H9 (cell line): ENCODE measurements around the gene RGSL1. TPM values are rescaled to one million over a fixed set of nuclear protein-coding genes. Genes with fewer than 3 reads are reported as not detected.

Experiments
- DNase-seq: peaks from one replicate; pipeline ENCODE4 v3.0.0-alpha.2; 2017
- H2AFZ ChIP-seq: one replicate; pipeline ENCODE4 v1.6.1; 2013; ENCODE audit warnings: mild to moderate bottlenecking, low read length, control low read depth, moderate library complexity
- H2AK5ac ChIP-seq: 2 replicates; pipeline ENCODE4 v1.6.1; 2013; ENCODE audit warnings: low read length, control low read depth, mixed read lengths; ENCODE audit not compliant: insufficient read length
- H2BK120ac ChIP-seq: one replicate; pipeline ENCODE4 v1.6.1; 2013; ENCODE audit warnings: low read depth, mild to moderate bottlenecking, low read length, control low read depth, inconsistent platforms; ENCODE audit not compliant: poor library complexity, severe bottlenecking
- H2BK12ac ChIP-seq: 2 replicates; pipeline ENCODE4 v1.6.1; 2013; ENCODE audit warnings: low read length, control low read depth, mixed read lengths, low read depth; ENCODE audit not compliant: insufficient read length
- H2BK15ac ChIP-seq: 2 replicates; pipeline ENCODE4 v1.6.1; 2013; ENCODE audit warnings: low read depth, low read length, control low read depth
- H2BK20ac ChIP-seq: one replicate; pipeline ENCODE4 v1.6.1; 2013; ENCODE audit warnings: low read depth, mild to moderate bottlenecking, low read length, control low read depth, inconsistent platforms; ENCODE audit not compliant: poor library complexity, severe bottlenecking
- H2BK5ac ChIP-seq: 2 replicates; pipeline ENCODE4 v1.6.1; 2013; ENCODE audit warnings: low read length, control low read depth, mixed read lengths; ENCODE audit not compliant: insufficient read length
- H3K14ac ChIP-seq: 2 replicates; pipeline ENCODE4 v1.6.1; 2013; ENCODE audit warnings: low read length, control low read depth; ENCODE audit not compliant: insufficient read depth
- H3K18ac ChIP-seq: 2 replicates; pipeline ENCODE4 v1.6.1; 2013; ENCODE audit warnings: low read depth, mild to moderate bottlenecking, mixed read lengths, low read length, control low read depth; ENCODE audit not compliant: insufficient read length
- H3K23ac ChIP-seq: 2 replicates; pipeline ENCODE4 v1.6.1; 2013; ENCODE audit warnings: low read length, control low read depth, mixed read lengths, low read depth; ENCODE audit not compliant: insufficient read length
- H3K23me2 ChIP-seq: 2 replicates; pipeline ENCODE4 v1.6.1; 2013; ENCODE audit warnings: low read depth, mild to moderate bottlenecking, mixed read lengths, low read length, control low read depth; ENCODE audit not compliant: insufficient read length, poor library complexity, severe bottlenecking
- H3K27ac ChIP-seq: 2 replicates; pipeline ENCODE4 v1.5.1; 2013; ENCODE audit warnings: low read length, control low read depth, mixed read lengths, low read depth; ENCODE audit not compliant: insufficient read length
- H3K27me3 ChIP-seq: 2 replicates; pipeline ENCODE4 v1.6.1; 2013; ENCODE audit warnings: low read length, control low read depth, inconsistent platforms; ENCODE audit not compliant: insufficient read depth
- H3K4ac ChIP-seq: 2 replicates; pipeline ENCODE4 v1.6.1; 2013; ENCODE audit warnings: low read depth, mild to moderate bottlenecking, control low read depth, inconsistent platforms, low read length, moderate library complexity
- H3K4me1 ChIP-seq: 2 replicates; pipeline ENCODE4 v1.6.1; 2013; ENCODE audit warnings: low read length, control low read depth, inconsistent platforms; ENCODE audit not compliant: insufficient read depth
- H3K4me2 ChIP-seq: 2 replicates; pipeline ENCODE4 v1.6.1; 2013; ENCODE audit warnings: low read length, control low read depth, mixed read lengths; ENCODE audit not compliant: insufficient read length, insufficient read depth
- H3K56ac ChIP-seq: 2 replicates; pipeline ENCODE4 v1.6.1; 2013; ENCODE audit warnings: low read depth, mild to moderate bottlenecking, mixed read lengths, low read length, control low read depth; ENCODE audit not compliant: insufficient read length
- H3K79me1 ChIP-seq: 2 replicates; pipeline ENCODE4 v1.6.1; 2013; ENCODE audit warnings: low read depth, mild to moderate bottlenecking, moderate library complexity, low read length, control low read depth, inconsistent platforms; ENCODE audit not compliant: insufficient read depth, poor library complexity, severe bottlenecking
- H3K79me2 ChIP-seq: 2 replicates; pipeline ENCODE4 v1.6.1; 2013; ENCODE audit warnings: low read length, control low read depth, inconsistent platforms; ENCODE audit not compliant: insufficient read depth
- H3K9ac ChIP-seq: 2 replicates; pipeline ENCODE4 v1.6.1; 2013; ENCODE audit warnings: low read length, control low read depth, mixed read lengths; ENCODE audit not compliant: insufficient read length; ENCODE audit errors: extremely low read depth
- H3K9me3 ChIP-seq: one replicate; pipeline ENCODE4 v1.6.1; 2013; ENCODE audit warnings: low read depth, low read length, inconsistent platforms; ENCODE audit not compliant: control insufficient read depth
- H3T11ph ChIP-seq: one replicate; pipeline ENCODE4 v1.6.1; 2013; ENCODE audit warnings: mild to moderate bottlenecking, low read length, control low read depth, inconsistent platforms
- H4K20me1 ChIP-seq: one replicate; pipeline ENCODE4 v1.6.1; 2013; ENCODE audit not compliant: control insufficient read depth, insufficient read length, insufficient read depth
- H4K5ac ChIP-seq: 2 replicates; pipeline ENCODE4 v1.6.1; 2013; ENCODE audit warnings: low read depth, mild to moderate bottlenecking, mixed read lengths, low read length, control low read depth; ENCODE audit not compliant: insufficient read length
- H4K8ac ChIP-seq: replicated peaks from 2 replicates; pipeline ENCODE4 v1.6.1; 2013; ENCODE audit warnings: low read length, control low read depth, mixed read lengths, low read depth; ENCODE audit not compliant: insufficient read length
- H4K91ac ChIP-seq: 2 replicates; pipeline ENCODE4 v1.6.1; 2013; ENCODE audit warnings: low read depth, mild to moderate bottlenecking, moderate library complexity, mixed read lengths, low read length, control low read depth; ENCODE audit not compliant: insufficient read length
- H3K27ac Mint-ChIP-seq, 3 experiments: 2 replicates in 2 of 3; 3 replicates in 1 of 3; pipeline ENCODE4 v1.8.0; 2020 to 2021; ENCODE audit warnings: mixed read lengths in 3 of 3, mild to moderate bottlenecking in 1 of 3, moderate library complexity in 1 of 3
- H3K27me3 Mint-ChIP-seq: 2 replicates; pipeline ENCODE4 v1.8.0; 2021; ENCODE audit warnings: low read depth, mild to moderate bottlenecking, moderate library complexity, mixed read lengths
- H3K36me3 Mint-ChIP-seq, 3 experiments: 2 replicates in 2 of 3; 3 replicates in 1 of 3; pipeline ENCODE4 v1.8.0; 2020 to 2021; ENCODE audit warnings: low read depth in 3 of 3, mixed read lengths in 3 of 3; ENCODE audit not compliant: insufficient read depth in 1 of 3
- H3K4me1 Mint-ChIP-seq, 2 experiments: 2 replicates each; pipeline ENCODE4 v1.8.0; 2020; ENCODE audit warnings: mixed read lengths in 2 of 2
- H3K4me3 Mint-ChIP-seq, 2 experiments: 2 replicates in 1 of 2; 3 replicates in 1 of 2; pipeline ENCODE4 v1.8.0; 2020 to 2021; ENCODE audit warnings: mild to moderate bottlenecking in 2 of 2, mixed read lengths in 2 of 2, moderate library complexity in 1 of 2
- H3K9me3 Mint-ChIP-seq, 2 experiments: 2 replicates in 1 of 2; 3 replicates in 1 of 2; pipeline ENCODE4 v1.8.0; 2020; ENCODE audit warnings: mild to moderate bottlenecking in 2 of 2, mixed read lengths in 2 of 2, moderate library complexity in 1 of 2
- CTCF ChIP-seq: fragments of 200-600 bp; sonication (generic); conservative IDR thresholded peaks from 3 replicates; pipeline ENCODE4 v1.8.0; 2021; ENCODE audit warnings: antibody characterized with exemption, mild to moderate bottlenecking
- WGBS: extraction: QIAGEN DNeasy Blood & Tissue Kit; methylation state at CpG from one replicate; pipeline ENCODE4 v1.1.7; 2013; ENCODE audit warnings: missing lambda C conversion rate, low lambda C conversion rate, mixed read lengths; ENCODE audit not compliant: insufficient read length; ENCODE audit errors: extremely low coverage; 5-methylcytosine and 5-hydroxymethylcytosine counted together
- total RNA-seq: library from RNA; stranded (reverse); gene quantifications from 2 replicates; pipeline ENCODE4 v1.2.1, GENCODE V29; 2021

Gene RGSL1
- total RNA-seq, 1 experiment from 2014 or later = not detected

- H3K9me3 Mint-ChIP-seq = peaks cover 20 to 30% of the 10 kb centered on the region in 2 experiments; a peak in 4 of 5 replicates
- WGBS = no CpG with 5 or more reads among the region's 3 CpGs
- Histone ChIP-seq H2BK12ac (no peak overlapping the region), H3K79me1 (no peaks in the 10 kb centered on the region), H2BK120ac (no peak overlapping the region), H2AFZ (no peak overlapping the region), H4K5ac (no peak overlapping the region), H3K9me3 (no peaks in the 10 kb centered on the region), H3K4ac (no peak overlapping the region), H3K14ac (no peak overlapping the region), H3K18ac (no peak overlapping the region), H3K27ac (no peak overlapping the region), H3K56ac (no peak overlapping the region), H4K8ac (no peak overlapping the region), H3T11ph (no peak overlapping the region), H3K9ac (no peak overlapping the region), H3K23me2 (no peaks in the 10 kb centered on the region), H2BK15ac (no peak overlapping the region), H2AK5ac (no peak overlapping the region), H3K4me1 (no peaks in the 10 kb centered on the region), H4K91ac (no peak overlapping the region), H3K79me2 (no peaks in the 10 kb centered on the region), H3K27me3 (no peaks in the 10 kb centered on the region), H3K4me2 (no peak overlapping the region), H3K23ac (no peak overlapping the region), H2BK5ac (no peak overlapping the region), H4K20me1 (no peaks in the 10 kb centered on the region), H2BK20ac (no peak overlapping the region)
- no peak for TF ChIP-seq CTCF
- H3K4me3 Mint-ChIP-seq = no peak overlapping the region
- DNase-seq = no peak
- H3K27ac Mint-ChIP-seq = no peak overlapping the region
- peaks cover 0 to 6% (median 5%) of the 10 kb centered on the region in 3 experiments; a peak in 4 of 7 replicates for H3K36me3 Mint-ChIP-seq
- no peaks in the 10 kb centered on the region for H3K4me1 Mint-ChIP-seq
- H3K27me3 Mint-ChIP-seq = no peaks in the 10 kb centered on the region
These were observed 10.0 kb downstream of the RGSL1 start for GRCh38 chr1:182459949-182460348.
